GM18499 (cell line): ENCODE measurements around the gene GSTM4.
"Not testable (repeated sequence)": the region's sequence is repeated elsewhere in the genome, so short reads cannot be mapped to it uniquely, and the experiment has no call there.

Experiments
- ATAC-seq: cut with Tn5 transposase; IDR thresholded peaks from one replicate; pipeline ENCODE4 v1.9.1; 2021; ENCODE audit warnings: moderate number of reproducible peaks; ENCODE audit not compliant: insufficient read depth, unreplicated experiment

GSTM4 gene

DNA sequence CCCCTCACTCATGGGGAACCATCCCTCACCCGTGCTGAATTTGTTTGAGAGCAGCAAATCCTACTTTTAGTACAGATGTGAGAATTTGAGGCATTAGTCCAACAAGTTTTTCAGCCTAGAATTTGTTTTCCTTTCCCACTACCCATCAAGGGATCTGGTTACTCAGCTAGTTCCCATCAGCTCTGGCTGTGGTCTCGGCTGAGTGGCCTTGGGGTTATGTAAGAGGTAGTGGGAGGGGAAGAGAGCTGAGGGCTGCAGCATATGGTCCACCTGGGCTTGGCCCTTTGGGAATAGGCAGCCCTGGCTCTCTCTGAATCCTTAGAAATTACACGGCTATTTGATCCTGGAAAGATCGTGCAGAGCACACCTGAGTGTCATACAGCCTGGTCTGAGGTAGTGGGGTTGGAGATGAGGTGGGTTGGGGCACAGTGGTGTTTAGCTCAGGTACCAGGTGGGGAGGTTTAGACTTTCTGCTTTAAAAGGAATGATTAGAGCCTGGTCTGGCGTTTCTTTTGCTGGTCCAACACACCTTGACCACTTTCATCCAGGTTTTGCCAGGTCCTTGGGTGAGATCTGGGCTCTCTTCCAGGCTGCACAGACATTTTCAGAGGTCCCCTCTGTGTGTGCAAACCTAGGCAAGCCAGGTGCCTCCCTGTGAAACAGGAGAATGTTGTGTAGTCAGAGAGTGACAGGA lies 4.2 kb downstream of the GSTM4 start:
- ATAC-seq, result no peak

DNA sequence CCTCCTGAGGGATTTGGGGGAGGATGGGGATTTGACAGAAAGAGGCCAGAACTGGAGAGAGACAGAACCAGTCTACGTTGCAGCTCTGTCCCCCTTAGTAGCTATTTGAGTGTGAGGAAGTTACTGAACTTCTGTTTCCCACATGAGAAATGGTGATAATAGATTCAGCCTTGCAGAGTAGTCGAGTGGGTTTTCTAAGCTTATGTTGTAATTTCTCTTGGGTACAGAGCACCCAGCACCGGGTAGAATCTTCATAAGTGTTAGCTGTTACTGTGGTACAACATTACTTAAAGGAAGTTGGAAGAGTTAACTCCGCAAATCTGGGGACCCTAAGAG lies 4.8 kb downstream of the GSTM4 start:
- not testable (repeated sequence) for ATAC-seq

GRCh38 chr1:109661391-109661790 lies 5.5 kb downstream of the GSTM4 start:
- no peak for ATAC-seq

GRCh38 chr1:109664671-109665070 lies 8.8 kb downstream of the GSTM4 start:
- no peak for ATAC-seq

DNA sequence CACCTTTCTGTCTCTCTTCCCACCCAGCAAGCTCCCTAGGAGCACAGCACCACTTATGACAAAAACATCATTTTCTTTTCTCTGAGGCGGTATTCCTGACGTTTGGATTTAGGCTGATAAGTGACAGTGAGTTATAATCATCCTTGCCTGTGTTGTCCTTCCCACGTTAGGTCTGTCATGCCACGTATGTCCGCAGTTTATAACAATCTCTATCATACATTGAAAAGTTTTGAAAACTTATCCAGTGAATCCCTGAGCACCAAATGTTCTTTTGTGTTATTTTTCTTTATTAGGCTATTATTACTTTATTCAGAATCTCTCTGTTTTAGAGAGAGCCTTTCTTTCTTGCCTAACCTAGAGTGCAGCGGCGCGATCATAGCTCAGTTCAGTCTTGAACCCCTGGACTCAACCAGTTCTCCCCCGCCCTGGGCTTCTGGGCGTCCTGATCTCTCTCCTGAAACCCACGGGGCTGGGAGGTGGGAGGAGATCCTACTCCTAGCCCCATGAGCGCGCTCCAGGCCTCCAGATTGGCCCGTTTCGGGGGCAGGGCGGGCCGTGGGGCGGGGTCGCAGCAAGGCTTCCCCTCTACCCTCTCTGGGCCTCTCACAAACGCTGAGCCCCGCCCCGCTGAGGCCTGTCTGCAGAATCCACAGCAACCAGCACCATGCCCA lies 11.7 kb downstream of the GSTM4 start, which contains the start of gene GSTM2:
TSS of gene GSTM2 (plus strand) at position 606 of the 671 bp plus-strand sequence. CDS start at position 665, 59 bp downstream.
- peak; percentile 73 for ATAC-seq

DNA sequence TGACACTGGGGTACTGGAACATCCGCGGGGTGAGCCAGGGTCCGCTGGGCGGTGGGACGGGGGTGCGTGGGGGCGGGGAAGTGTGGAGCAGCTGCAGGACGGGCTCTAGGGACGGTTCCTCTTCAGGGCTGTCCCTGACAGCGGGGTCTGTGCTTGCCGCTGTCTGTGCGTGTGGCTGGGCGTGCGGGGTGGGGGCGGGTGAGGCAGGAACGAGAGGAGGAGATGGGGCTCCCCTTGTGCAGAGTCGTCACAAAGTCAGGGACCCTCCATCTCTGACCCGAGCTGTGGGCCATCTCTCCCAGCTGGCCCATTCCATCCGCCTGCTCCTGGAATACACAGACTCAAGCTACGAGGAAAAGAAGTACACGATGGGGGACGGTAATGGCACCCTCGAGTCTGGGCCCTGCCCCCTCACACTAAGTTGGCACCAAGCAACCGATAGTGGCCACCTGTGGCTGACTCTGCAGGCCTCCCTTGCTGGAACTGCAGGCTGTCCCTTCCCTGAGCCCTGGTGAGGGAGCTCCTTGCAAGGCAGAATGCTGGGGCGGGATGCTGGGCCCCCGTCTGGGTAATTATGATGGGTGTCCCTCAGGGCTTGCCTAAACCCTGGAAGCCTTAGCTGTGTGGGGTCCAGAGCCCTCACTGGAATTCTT lies 12.3 kb downstream of the GSTM4 start:
- ATAC-seq, result no peak

GRCh38 chr1:109669246-109669948 lies 13.5 kb downstream of the GSTM4 start:
- ATAC-seq, result no peak

- not testable (repeated sequence) for ATAC-seq
These were observed 14.0 kb downstream of the GSTM4 start for GRCh38 chr1:109669949-109670302.

- ATAC-seq, result no peak
These were observed 15.2 kb downstream of the GSTM4 start for GRCh38 chr1:109671067-109671466.

GRCh38 chr1:109673861-109674260 lies 18.0 kb downstream of the GSTM4 start:
- ATAC-seq, result not testable (repeated sequence)

DNA sequence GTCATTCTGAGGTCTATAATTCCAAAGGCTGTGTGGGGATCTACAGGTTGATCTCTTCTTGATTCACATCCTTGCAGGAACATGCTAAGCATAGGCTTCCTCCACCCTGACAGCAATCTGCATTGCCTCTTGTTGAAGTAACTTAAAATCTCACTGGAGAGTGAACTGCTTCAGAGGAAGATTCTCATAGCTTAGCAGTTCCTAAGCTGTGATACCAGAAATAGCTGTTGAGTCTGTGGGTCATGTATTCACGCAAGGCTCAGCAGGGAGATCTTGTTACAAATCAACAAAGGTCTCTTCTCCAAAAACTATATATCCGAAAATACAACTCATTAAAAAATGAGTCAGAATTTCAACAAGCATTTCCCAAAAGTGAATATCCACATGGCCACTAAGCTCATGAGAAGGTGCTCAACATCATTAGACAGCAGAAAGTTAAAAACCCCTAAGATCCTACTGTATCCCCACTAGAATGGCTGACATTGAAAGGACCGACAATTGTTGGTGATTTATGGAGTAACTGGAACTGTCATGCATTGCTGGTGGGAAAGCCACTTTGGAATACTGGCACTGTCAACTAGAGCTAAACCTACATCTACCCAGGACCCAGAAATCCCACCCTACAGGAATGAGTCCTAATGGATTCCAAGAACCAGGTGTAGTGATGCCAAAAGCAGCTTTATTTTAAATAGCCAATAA lies 20.9 kb downstream of the GSTM4 start:
- ATAC-seq, result not testable (repeated sequence)

DNA sequence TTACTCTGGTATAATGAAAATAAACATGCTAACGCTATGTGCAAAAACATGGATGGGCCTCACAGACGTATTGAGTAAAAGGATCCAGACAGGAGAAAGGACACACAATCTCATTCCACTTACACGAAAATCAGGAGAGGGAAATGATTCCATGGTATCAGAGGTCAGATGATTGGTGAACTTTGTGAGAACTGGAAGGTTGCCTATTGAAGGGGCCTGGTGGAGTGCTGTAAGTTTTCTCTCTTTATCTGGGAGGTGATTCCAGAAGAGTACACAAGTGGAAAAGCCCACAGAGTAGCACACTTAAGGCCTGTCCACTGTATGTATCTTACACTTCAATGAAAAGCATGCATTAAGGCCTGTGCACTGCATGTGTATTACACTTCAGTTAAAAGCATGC lies 21.6 kb downstream of the GSTM4 start:
- no peak for ATAC-seq

- ATAC-seq, result not testable (repeated sequence)
These were observed 22.7 kb downstream of the GSTM4 start for GRCh38 chr1:109678637-109679036.

GRCh38 chr1:109684777-109685176 lies 28.9 kb downstream of the GSTM4 start:
- ATAC-seq, result not testable (repeated sequence)

GRCh38 chr1:109685399-109685798 lies 29.5 kb downstream of the GSTM4 start:
- not testable (repeated sequence) for ATAC-seq

DNA sequence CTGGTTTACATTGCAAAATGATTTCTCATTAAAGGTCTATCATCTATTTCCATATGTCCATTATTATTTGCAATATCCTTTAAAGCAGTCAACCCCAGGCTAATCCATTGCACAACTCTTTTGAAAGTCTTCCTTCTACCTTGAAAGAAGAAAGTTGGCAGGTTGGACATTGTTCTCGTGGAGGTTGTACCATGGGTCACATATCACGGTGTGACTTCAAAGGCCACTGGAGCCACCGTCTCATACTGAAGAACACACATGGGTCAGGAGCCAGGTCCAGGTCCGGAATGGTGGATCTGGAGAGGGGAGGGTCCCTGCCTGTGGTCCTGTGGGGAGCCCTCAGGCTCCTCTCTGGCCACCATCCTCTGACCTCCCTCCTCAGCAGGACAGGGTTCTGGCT lies 30.0 kb downstream of the GSTM4 start:
- not testable (repeated sequence) for ATAC-seq

DNA sequence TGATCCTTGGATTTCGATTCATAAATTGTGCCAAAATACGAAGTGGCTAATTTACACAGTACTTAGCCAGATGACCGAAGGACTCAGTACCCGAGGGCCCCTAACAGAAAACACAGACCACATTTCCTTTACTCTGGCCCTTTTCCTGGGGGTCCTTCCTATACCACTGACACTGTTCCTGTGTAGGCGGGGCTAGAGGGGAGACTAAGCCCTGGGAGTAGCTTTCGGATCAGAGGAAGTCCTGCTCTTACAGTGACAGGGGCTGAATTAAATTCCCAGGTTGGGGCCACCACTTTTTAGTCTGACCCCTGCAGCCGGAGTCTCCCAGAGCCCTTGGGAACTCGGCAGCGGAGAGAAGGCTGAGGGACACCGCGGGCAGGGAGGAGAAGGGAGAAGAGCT lies 31.2 kb downstream of the GSTM4 start:
- not testable (repeated sequence) for ATAC-seq

- ATAC-seq, result peak; percentile 73
These were observed 32.0 kb downstream of the GSTM4 start, which contains the start of gene GSTM1 for GRCh38 chr1:109687641-109688499. Gene GSTM1 (plus strand): TSS chr1:109687817. CDS start chr1:109687874, 57 bp downstream.

GRCh38 chr1:109689844-109690405 lies 34.0 kb downstream of the GSTM4 start:
- no peak for ATAC-seq
